PC-3 (cell line): Measurements from ENCODE around the gene DAPK1.

Experiments
- CTCF ChIP-seq: fragments of 300-600 bp; sonication (generic); conservative IDR thresholded peaks from 2 replicates; pipeline ENCODE4 v1.5.1; 2017; ENCODE audit warnings: antibody characterized with exemption, low read depth, mild to moderate bottlenecking, low read length
- EZH2 ChIP-seq: fragments of 300-600 bp; sonication (generic); IDR thresholded peaks from one replicate; pipeline ENCODE4 v1.6.1; 2017; ENCODE audit warnings: antibody characterized with exemption, mild to moderate bottlenecking, low read length; ENCODE audit not compliant: unreplicated experiment

DNA sequence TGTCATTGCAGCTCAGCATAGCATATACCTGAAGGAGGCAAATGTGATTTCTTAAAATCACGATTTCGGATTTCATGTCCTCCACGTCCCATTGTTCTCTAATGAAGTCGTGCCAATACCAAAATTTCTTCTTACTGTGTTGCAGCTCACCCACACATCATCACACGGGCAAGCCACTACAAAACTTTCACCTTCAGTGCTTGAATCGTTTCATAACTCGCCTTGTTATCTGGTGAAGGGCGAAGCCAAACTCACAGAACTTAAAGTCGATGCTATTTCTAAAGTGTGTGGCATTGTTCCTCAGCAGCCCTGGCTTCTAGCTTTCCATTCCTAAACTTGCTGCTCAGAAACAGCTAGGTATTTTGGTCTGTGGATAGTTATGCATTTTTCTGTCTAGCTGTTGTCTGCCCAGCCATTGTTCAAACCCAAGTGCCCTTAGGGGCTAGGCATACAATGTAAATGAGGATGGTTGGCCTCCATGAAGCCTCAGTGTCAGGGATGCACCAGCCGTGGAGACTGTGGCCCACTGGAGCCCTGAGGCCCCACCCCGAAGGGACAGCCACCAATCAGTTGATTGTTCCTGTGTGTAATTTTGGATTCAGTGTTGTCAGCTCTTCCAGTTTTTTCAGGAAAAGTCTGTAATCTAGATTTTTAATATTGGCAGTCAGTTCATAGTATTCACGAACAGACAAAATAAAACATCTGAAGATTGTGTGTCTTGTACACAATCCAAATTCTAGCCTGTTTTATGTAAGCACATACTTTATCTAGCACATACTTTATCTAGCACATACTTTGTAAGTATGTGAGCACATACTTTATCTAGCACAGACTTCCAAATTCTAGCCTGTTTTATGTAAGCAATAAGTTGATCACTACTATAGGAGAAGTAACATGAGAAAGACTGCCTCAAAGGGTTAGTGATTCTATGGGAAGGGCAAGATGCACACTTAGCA is 112.8 kb downstream of the DAPK1 start:
- no peak for TF ChIP-seq CTCF
- TF ChIP-seq EZH2 = no peak
